ENCODE data around the gene ASTL. TPM values are rescaled to one million over a fixed set of nuclear protein-coding genes. Genes with fewer than 3 reads are reported as not detected.

Gene ASTL
- total RNA-seq, 1 experiment from 2014 or later: 0.18 TPM

- intact Hi-C loops (cut with micrococcal nuclease; ENCODE audit: unreplicated experiment): no loop called here
- DNase-seq (ENCODE audit: low read depth, low spot score) (no peak), ATAC-seq (no peak)
- TF ChIP-seq CTCF (IDR thresholded peaks at IDR 0.05) (no peak), REST (IDR thresholded peaks at IDR 0.05; ENCODE audit: insufficient read depth in 1 of 2, low read depth in 2 of 2, low read length in 1 of 2) (no peak), SIN3A (IDR thresholded peaks at IDR 0.05; ENCODE audit: borderline replicate concordance, insufficient read depth, low read depth, low read length) (no peak), POLR2AphosphoS5 (IDR thresholded peaks at IDR 0.05; ENCODE audit: low read depth, low read length) (no peak), TCF7L2 (IDR thresholded peaks at IDR 0.05; ENCODE audit: low read depth, low read length) (no peak)
- BruUV-seq (replicated peaks): no TSS peak
- Histone ChIP-seq H3K36me3 (ENCODE audit: control insufficient read depth, insufficient read depth, low read length) (no peaks in the 10 kb centered on the region), H3K27ac (ENCODE audit: low read length) (no peak overlapping the region), H3K9me3 (ENCODE audit: control insufficient read depth, insufficient read depth, low read depth, low read length) (no peaks in the 10 kb centered on the region), H3K27me3 (ENCODE audit: control insufficient read depth, insufficient read depth, low read length) (no peaks in the 10 kb centered on the region), H3K4me1 (ENCODE audit: control insufficient read depth, insufficient read depth, low read length) (no peaks in the 10 kb centered on the region), H3K4me3 (ENCODE audit: low read depth in 2 of 2, low read length in 2 of 2) (no peak overlapping the region)
- in situ Hi-C loops (cut with HindIII; ENCODE audit: low pct_unique_long_range_greater_than_20kb, low sequenced_read_pairs): no loop called here
- ChIA-PET POLR2A (no interaction called here), CTCF (interaction anchor here (0.7 kb wide), 1 partner anchor 82 kb away, joined by 3 read pairs; no protein-coding TSS in a partner anchor)
Measured at GRCh38 chr2:96092573-96092877, 45.8 kb downstream of the ASTL start.

GRCh38 chr2:96091711-96092572 lies 46.4 kb downstream of the ASTL start:
- H3K4me1 ChIP-seq (ENCODE audit: control insufficient read depth, insufficient read depth, low read length): no peaks in the 10 kb centered on the region
- intact Hi-C loops (cut with micrococcal nuclease; ENCODE audit: unreplicated experiment) (no loop called here), in situ Hi-C loops (cut with HindIII; ENCODE audit: low pct_unique_long_range_greater_than_20kb, low sequenced_read_pairs) (no loop called here)
- H3K27me3 ChIP-seq (ENCODE audit: control insufficient read depth, insufficient read depth, low read length): no peaks in the 10 kb centered on the region
- DNase-seq (ENCODE audit: low read depth, low spot score): no peak
- peak; percentile 45 for ATAC-seq
- POLR2A ChIA-PET: no interaction called here
- H3K36me3 ChIP-seq (ENCODE audit: control insufficient read depth, insufficient read depth, low read length): no peaks in the 10 kb centered on the region
- no peak overlapping the region for H3K4me3 ChIP-seq (ENCODE audit: low read depth in 2 of 2, low read length in 2 of 2)
- TF ChIP-seq POLR2AphosphoS5 (IDR thresholded peaks at IDR 0.05; ENCODE audit: low read depth, low read length) (no peak), TCF7L2 (IDR thresholded peaks at IDR 0.05; ENCODE audit: low read depth, low read length) (no peak), CTCF (IDR thresholded peaks at IDR 0.05) (no peak), REST (IDR thresholded peaks at IDR 0.05; ENCODE audit: insufficient read depth in 1 of 2, low read depth in 2 of 2, low read length in 1 of 2) (no peak), SIN3A (IDR thresholded peaks at IDR 0.05; ENCODE audit: borderline replicate concordance, insufficient read depth, low read depth, low read length) (no peak)
- no peak overlapping the region for H3K27ac ChIP-seq (ENCODE audit: low read length)
- no TSS peak for BruUV-seq (replicated peaks)
- CTCF ChIA-PET: interaction anchor here (0.7 kb wide), 1 partner anchor 83 kb away, joined by 3 read pairs; no protein-coding TSS in a partner anchor
- H3K9me3 ChIP-seq (ENCODE audit: control insufficient read depth, insufficient read depth, low read depth, low read length): no peaks in the 10 kb centered on the region

Data from Panc1 (cell line).